Measurements from ENCODE around the gene CLN6. TPM values are rescaled to one million over a fixed set of nuclear protein-coding genes. Genes with fewer than 3 reads are reported as not detected.
A peak's percentile ranks its signal among the peaks of the same experiment; 100 is the strongest.
"Not testable (repeated sequence)": the region's sequence is repeated elsewhere in the genome, so short reads cannot be mapped to it uniquely, and the experiment has no call there.

The CLN6 gene
- total RNA-seq, 1 donor: 15.2 TPM

GRCh38 chr15:68213991-68214837 lies 15.3 kb downstream of the CLN6 start:
- Histone ChIP-seq H3K27ac (ENCODE audit: low read depth, low read length) (no peak overlapping the region), H3K9me3 (ENCODE audit: low read depth, low read length) (no peaks in the 10 kb centered on the region), H2AFZ (ENCODE audit: low read length) (no peak overlapping the region), H3K4me1 (ENCODE audit: insufficient read depth, low read length) (no peaks in the 10 kb centered on the region), H3K36me3 (ENCODE audit: insufficient read depth, low read length) (peaks cover 9% of the 10 kb centered on the region), H3K27me3 (ENCODE audit: insufficient read depth, low read length) (no peaks in the 10 kb centered on the region), H3K79me2 (ENCODE audit: insufficient read depth, low read length) (peaks cover 50% of the 10 kb centered on the region), H3K4me3 (ENCODE audit: insufficient read depth, low read length) (no peak overlapping the region), H4K20me1 (ENCODE audit: insufficient read depth, low read length) (peaks cover 9% of the 10 kb centered on the region), H3K4me2 (ENCODE audit: insufficient read depth, low read length) (no peak overlapping the region)
- DNase-seq (ENCODE audit: insufficient read length, low spot score, missing footprints): no peak
- TF ChIP-seq CTCF (IDR thresholded peaks at IDR 0.05; ENCODE audit: extremely low read depth, low read depth, low read length): no peak

GRCh38 chr15:68213491-68213845 lies 16.1 kb downstream of the CLN6 start:
- not testable (repeated sequence) for H3K36me3 ChIP-seq (ENCODE audit: insufficient read depth, low read length)

DNA sequence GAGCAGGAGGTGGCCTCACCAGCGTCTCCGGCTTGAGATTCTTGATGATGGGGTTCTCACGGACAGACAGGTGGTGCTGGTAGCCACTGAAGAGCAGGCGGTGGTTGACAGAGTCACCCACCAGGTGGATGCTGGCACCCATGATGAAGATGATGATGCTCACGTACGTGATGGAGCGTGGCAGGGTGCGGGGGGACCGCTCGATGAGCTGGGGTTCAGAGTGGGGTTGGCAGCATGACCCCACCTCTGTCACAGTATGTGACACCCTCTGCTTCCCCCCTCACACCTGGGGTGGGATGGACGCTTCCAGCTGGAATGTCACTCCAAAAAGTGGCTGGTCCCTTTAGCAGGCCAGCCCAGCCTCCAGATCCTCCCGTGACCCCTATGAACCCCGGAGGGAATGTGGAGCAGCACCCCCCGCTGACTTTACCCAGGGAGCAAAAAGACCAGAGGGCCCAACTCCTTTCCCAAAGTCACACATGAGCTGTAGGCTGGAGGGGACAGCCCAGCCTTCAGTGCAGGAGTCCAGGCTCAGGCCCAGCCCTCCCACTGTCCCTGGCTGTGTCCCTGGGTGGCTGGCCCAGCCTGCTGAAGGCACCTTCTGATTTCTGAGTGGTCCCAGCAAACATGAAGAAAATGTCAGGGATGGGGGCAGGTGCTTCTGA lies 17.7 kb downstream of the CLN6 start:
- Histone ChIP-seq H3K36me3 (ENCODE audit: insufficient read depth, low read length) (no peaks in the 10 kb centered on the region), H3K4me2 (ENCODE audit: insufficient read depth, low read length) (no peak overlapping the region), H3K4me1 (ENCODE audit: insufficient read depth, low read length) (no peaks in the 10 kb centered on the region), H3K27me3 (ENCODE audit: insufficient read depth, low read length) (no peaks in the 10 kb centered on the region), H3K9me3 (ENCODE audit: low read depth, low read length) (no peaks in the 10 kb centered on the region), H2AFZ (ENCODE audit: low read length) (no peak overlapping the region), H3K79me2 (ENCODE audit: insufficient read depth, low read length) (peaks cover 34% of the 10 kb centered on the region), H3K27ac (ENCODE audit: low read depth, low read length) (no peak overlapping the region), H3K4me3 (ENCODE audit: insufficient read depth, low read length) (no peak overlapping the region), H4K20me1 (ENCODE audit: insufficient read depth, low read length) (peaks cover 6% of the 10 kb centered on the region)
- no peak for DNase-seq (ENCODE audit: insufficient read length, low spot score, missing footprints)
- TF ChIP-seq CTCF (IDR thresholded peaks at IDR 0.05; ENCODE audit: extremely low read depth, low read depth, low read length): no peak

More at GRCh38 chr15:68213491-68213845, 16.1 kb downstream of the CLN6 start:
- not testable (repeated sequence) for H2AFZ ChIP-seq (ENCODE audit: low read length); H4K20me1 ChIP-seq (ENCODE audit: insufficient read depth, low read length); DNase-seq (ENCODE audit: insufficient read length, low spot score, missing footprints); H3K27ac ChIP-seq (ENCODE audit: low read depth, low read length); H3K27me3 ChIP-seq (ENCODE audit: insufficient read depth, low read length); H3K4me2 ChIP-seq (ENCODE audit: insufficient read depth, low read length); H3K4me3 ChIP-seq (ENCODE audit: insufficient read depth, low read length); H3K9me3 ChIP-seq (ENCODE audit: low read depth, low read length); H3K4me1 ChIP-seq (ENCODE audit: insufficient read depth, low read length)
- peaks cover 46% of the 10 kb centered on the region for H3K79me2 ChIP-seq (ENCODE audit: insufficient read depth, low read length)

- Histone ChIP-seq H3K4me3 (ENCODE audit: insufficient read depth, low read length) (peak overlapping the region; percentile 46), H2AFZ (ENCODE audit: low read length) (peak overlapping the region; percentile 54)
Measured at GRCh38 chr15:68210821-68211655, 18.5 kb downstream of the CLN6 start.

More at GRCh38 chr15:68210821-68211655, 18.5 kb downstream of the CLN6 start:
- H3K27me3 ChIP-seq (ENCODE audit: insufficient read depth, low read length): no peaks in the 10 kb centered on the region
- no peaks in the 10 kb centered on the region for H3K4me1 ChIP-seq (ENCODE audit: insufficient read depth, low read length)
- DNase-seq (ENCODE audit: insufficient read length, low spot score, missing footprints): peak; percentile 96
- no peaks in the 10 kb centered on the region for H3K36me3 ChIP-seq (ENCODE audit: insufficient read depth, low read length)
- TF ChIP-seq CTCF (IDR thresholded peaks at IDR 0.05; ENCODE audit: extremely low read depth, low read depth, low read length): peak; percentile 76
- H3K9me3 ChIP-seq (ENCODE audit: low read depth, low read length): no peaks in the 10 kb centered on the region
- H4K20me1 ChIP-seq (ENCODE audit: insufficient read depth, low read length): peaks cover 9% of the 10 kb centered on the region
- no peak overlapping the region for H3K27ac ChIP-seq (ENCODE audit: low read depth, low read length)
- H3K4me2 ChIP-seq (ENCODE audit: insufficient read depth, low read length): peak overlapping the region; percentile 69
- peaks cover 27% of the 10 kb centered on the region for H3K79me2 ChIP-seq (ENCODE audit: insufficient read depth, low read length)
